GM21381 (cell line): ENCODE results near the gene PNPLA7.
"Not testable (repeated sequence)": the region's sequence is repeated elsewhere in the genome, so short reads cannot be mapped to it uniquely, and the experiment has no call there.

Experiments
- ATAC-seq: cut with Tn5 transposase; IDR thresholded peaks from one replicate; pipeline ENCODE4 v1.9.1; 2021; ENCODE audit warnings: mild to moderate bottlenecking, moderate library complexity; ENCODE audit not compliant: unreplicated experiment

Gene PNPLA7

DNA sequence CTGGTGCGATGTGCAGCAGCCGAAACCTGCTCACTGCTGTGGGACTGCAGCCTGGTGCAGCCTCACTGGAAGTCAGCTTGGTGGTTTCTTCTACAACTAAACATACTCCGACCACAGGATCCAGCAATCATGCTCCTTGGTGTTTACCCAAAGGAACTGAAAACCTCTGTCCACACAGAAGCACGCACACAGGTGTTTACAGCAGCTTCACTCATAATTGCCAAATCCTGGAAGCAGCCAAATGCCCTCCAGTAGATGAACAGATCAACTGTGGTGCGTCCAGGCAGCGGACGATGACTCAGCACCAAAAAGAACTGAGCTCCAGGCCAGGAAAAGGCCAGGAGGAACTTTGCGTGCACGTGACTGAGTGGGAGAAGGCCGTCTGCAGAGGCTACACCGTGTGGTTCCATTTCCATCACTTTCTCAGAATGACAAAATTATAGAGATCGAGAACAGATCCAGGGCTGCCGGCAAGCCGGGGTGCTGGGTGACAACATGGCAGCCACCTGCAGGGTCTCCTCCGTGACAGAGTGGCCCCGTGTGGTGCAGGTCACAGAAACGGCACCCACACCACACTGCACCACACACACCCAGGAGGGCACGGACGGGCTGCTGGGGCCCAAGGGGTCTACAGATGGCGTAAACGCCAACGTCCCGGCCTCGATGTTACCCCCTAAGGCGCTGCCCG lies 68.0 kb downstream of the PNPLA7 start:
- no peak for ATAC-seq

DNA sequence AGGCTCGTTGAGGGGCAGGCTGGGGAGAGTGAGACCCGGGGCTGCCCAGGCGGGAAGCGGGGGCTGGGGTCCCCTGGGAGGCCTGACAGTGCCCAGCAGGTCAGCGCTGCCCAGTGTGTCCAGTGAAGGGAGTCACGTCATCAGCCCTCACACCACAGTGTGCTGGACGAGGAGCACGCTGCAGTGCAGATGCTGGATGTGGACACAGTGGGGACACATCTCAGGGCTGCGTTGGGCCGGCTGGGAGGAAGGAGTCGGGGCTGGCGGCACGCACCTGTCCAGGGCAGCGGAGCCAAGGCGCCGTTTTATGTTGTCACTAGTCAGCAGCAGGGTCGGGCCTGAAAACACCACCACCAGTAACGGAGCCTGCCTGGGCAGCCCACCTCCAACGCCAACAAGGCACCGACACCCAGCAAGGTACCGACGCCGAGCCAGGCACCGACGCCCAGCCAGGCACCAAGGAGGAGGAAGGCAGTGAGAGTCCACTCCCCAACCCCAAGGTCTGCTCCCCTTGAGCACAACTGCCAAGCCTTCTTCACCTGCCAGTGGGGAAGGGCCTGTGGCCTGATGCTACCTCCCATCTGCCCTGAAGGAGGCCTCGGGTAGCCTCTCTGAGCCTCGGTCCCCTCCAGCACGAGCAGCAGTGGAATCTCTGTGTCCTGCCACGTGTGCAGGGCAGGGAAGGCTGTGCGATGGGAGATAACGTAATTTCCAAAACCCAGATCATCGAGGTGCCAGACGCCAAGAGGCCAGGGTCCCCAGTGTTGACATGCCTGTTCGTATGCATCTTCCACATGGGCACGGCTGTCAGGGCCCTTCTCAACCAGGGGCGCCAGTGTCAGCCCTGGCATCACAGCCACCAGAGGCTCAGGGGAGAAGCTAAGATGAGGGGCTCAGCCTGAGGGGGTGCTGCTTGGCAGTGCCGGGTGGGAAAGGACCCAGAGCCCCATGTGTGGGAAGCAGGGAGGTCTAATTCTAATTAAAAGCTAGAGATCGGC lies 69.2 kb downstream of the PNPLA7 start:
- ATAC-seq = no peak

GRCh38 chr9:137479892-137480685 lies 70.1 kb downstream of the PNPLA7 start:
- ATAC-seq = no peak

GRCh38 chr9:137478962-137479861 lies 71.0 kb downstream of the PNPLA7 start:
- ATAC-seq = no peak

DNA sequence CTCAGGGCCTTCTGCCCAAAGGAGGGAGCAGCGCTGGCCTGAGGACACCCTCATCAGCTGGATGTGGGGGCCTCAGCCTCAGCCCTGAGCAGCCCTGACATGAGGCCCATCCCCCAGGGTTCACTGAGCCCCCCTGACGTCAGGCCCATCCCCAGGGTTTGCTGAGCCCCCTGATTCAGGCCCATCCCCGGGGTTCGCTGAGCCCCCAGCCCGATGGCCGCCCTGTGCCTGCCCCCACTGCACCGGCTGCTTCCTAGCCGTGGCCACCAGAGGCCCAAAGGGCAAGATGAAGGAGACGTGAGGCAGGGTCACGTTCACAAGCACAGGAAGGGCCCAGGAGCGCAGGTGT lies 71.6 kb downstream of the PNPLA7 start:
- ATAC-seq = no peak

- ATAC-seq = no peak
Observed at GRCh38 chr9:137477778-137478612, 72.2 kb downstream of the PNPLA7 start.

DNA sequence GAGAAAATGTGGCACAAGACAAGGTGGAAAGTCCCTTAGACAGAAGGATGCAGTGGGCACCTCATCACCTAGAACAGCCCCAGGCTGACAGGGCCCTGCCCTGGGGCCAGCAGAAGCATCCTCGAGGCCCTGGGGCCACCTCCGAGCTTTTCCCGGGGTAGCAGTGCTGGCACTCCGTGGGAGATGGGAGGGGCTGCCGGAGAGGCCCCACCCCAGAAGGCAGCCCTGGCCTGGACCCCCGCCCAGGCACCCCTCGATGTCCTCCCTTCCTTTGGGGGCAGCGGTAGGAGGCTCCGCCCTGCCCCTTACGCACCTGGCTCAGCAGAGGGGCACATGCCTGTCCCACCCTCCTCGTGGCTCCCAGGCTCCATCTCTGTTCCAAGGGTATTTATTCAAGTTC lies 73.3 kb downstream of the PNPLA7 start:
- no peak for ATAC-seq

GRCh38 chr9:137475666-137476065 lies 74.5 kb downstream of the PNPLA7 start:
- ATAC-seq = no peak

DNA sequence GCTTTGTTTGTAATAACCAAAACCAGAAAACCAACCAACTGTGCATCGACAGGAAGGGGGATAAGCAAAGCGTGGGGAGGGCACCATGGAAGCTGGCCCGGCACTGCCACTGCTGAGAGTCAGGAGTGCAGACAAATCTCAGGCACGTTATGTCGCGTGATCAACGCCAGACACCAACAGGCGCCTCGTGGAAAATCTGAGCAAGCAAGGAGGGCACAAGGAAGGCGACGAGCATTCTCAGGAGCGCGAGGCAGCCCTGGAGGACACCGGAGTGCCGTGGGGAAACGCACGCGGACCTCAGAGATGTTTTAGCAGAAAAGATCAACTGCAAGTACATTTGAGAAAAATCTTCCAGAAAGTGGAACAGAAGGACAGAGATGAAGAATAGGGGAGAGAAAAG lies 75.9 kb downstream of the PNPLA7 start:
- ATAC-seq = no peak

DNA sequence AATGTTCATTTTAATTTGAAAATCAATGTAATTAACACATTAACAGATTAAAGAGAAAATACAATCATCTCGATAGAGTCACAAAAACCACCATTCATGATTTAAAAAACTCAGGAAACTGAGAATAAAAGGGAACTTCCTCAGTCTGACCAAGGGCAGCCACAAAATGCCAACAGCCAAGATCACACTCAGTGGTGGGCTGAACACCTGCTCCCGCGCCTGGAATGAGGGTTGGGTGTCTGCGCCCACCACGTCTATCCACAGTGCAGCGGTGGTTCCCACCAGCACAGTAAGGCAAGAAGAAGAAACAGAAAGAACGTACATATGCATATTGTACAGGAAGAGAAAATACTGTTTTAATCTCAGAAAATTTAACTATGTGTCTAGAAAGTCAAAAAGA lies 79.4 kb downstream of the PNPLA7 start:
- ATAC-seq = no peak

DNA sequence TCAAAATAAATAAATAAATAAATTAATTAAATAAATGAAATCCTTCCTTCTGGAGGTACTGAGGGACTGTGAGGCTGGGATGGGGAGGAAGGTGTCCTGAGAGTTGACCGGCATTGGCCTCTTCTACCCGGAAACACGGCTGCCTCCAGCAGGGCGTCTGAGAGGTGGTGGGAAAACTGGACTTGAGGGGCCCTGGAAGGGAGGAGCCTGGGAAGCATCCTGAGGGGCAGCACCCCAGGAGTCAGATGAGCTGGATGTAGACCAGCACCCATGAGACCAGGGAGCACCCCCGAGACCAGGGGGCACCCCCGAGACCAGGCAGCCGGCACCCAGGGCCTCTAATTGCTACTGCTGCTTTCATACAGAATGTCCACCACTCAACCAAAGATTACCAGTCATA lies 82.3 kb downstream of the PNPLA7 start:
- ATAC-seq = no peak

DNA sequence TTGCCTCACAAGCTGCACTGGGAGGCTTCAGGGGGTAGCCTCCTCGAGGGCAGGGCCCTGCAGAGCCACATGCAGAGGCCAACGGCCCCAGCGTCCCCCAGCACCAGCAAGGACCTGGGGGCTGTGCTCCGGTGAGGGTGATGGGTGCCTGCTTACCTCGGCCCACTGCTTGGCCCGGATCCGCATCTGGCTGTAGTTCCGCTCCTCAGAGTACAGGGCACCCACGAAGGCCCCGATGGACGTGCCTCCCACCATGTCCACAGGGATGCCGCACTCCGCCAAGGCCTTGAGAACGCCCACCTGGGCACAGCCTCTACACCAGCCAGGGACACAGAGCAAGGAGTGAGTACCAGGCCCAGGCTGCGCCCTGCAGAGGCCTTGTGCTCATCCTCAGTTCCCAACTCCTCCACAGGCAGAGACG lies 83.0 kb downstream of the PNPLA7 start:
- ATAC-seq = no peak

GRCh38 chr9:137466389-137467085 lies 83.7 kb downstream of the PNPLA7 start:
- ATAC-seq = not testable (repeated sequence)

GRCh38 chr9:137465720-137466388 lies 84.3 kb downstream of the PNPLA7 start:
- no peak for ATAC-seq

GRCh38 chr9:137465000-137465719 lies 85.0 kb downstream of the PNPLA7 start:
- no peak for ATAC-seq

GRCh38 chr9:137464291-137464999 lies 85.8 kb downstream of the PNPLA7 start:
- ATAC-seq = no peak

DNA sequence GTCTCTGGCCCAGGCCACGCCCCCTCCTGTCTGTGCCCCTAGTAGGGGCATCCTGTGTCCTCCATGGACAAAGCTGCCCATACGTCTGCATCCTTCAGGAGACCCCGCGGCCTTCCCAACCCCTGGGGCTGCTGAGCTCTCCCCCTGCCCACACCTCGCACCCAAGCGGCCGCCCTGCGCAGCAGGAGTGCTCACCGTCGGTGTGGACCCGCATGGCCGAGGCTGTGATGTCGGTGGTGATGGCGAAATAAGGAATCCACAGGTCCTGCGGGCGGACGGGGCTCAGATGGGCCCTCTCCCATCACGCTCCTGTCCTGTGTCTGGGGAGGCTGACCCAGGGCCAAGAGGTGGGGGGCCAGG lies 86.3 kb downstream of the PNPLA7 start:
- no peak for ATAC-seq
